Neural cell (in vitro differentiated cells): Measurements from ENCODE around the gene TMEM235.

ENCODE experiments used
- CTCF ChIP-seq: fragments of 450-650 bp; IDR thresholded peaks from 2 replicates; pipeline ENCODE4 v1.5.1; 2014; ENCODE audit warnings: antibody characterized with exemption, mild to moderate bottlenecking, moderate library complexity; ENCODE audit not compliant: poor library complexity, severe bottlenecking
- EP300 ChIP-seq: fragments of 450-650 bp; conservative IDR thresholded peaks from 2 replicates; pipeline ENCODE4 v1.6.1; 2014; ENCODE audit warnings: antibody characterized with exemption, mild to moderate bottlenecking, moderate library complexity; ENCODE audit not compliant: poor library complexity, severe bottlenecking
- EZH2 ChIP-seq: fragments of 200-600, 300-800 bp; shearing (Covaris generic), sonication (generic); IDR thresholded peaks from 2 replicates; pipeline ENCODE4 v1.6.1; 2014; ENCODE audit warnings: antibody characterized with exemption, low read length, borderline replicate concordance, mild to moderate bottlenecking; ENCODE audit not compliant: insufficient read depth, poor library complexity, severe bottlenecking
- MXI1 ChIP-seq: fragments of 450-650 bp; conservative IDR thresholded peaks from 2 replicates; pipeline ENCODE4 v1.6.1; 2014; ENCODE audit warnings: antibody characterized with exemption, mild to moderate bottlenecking; ENCODE audit not compliant: poor library complexity, severe bottlenecking
- POLR2AphosphoS5 ChIP-seq: IDR thresholded peaks from 2 replicates; pipeline ENCODE4 v1.6.1; 2012
- RAD21 ChIP-seq: fragments of 450-650 bp; conservative IDR thresholded peaks from 2 replicates; pipeline ENCODE4 v1.6.1; 2014; ENCODE audit warnings: antibody characterized with exemption, mild to moderate bottlenecking, moderate library complexity
- REST ChIP-seq: IDR thresholded peaks from 2 replicates; pipeline ENCODE4 v1.6.1; 2012; ENCODE audit warnings: borderline replicate concordance
- SMC3 ChIP-seq: fragments of 450-650 bp; conservative IDR thresholded peaks from 2 replicates; pipeline ENCODE4 v1.6.1; 2014; ENCODE audit warnings: antibody characterized with exemption, mild to moderate bottlenecking, moderate library complexity; ENCODE audit not compliant: poor library complexity
- TAF1 ChIP-seq: IDR thresholded peaks from 2 replicates; pipeline ENCODE4 v1.6.1; 2012; ENCODE audit warnings: low read depth

- TF ChIP-seq CTCF: no peak
- no peak for TF ChIP-seq EP300
- TF ChIP-seq EZH2: no peak
- no peak for TF ChIP-seq MXI1
- no peak for TF ChIP-seq TAF1
- no peak for TF ChIP-seq RAD21
- TF ChIP-seq REST: no peak
- no peak for TF ChIP-seq POLR2AphosphoS5
- no peak for TF ChIP-seq SMC3
These were observed 8.7 kb downstream of the TMEM235 start for GRCh38 chr17:78240012-78240655.
